CD4-positive, alpha-beta T cell treated with Interleukin-10 for 1 hour (primary cell): ENCODE results near the gene PRSS57.
A peak's percentile ranks its signal among the peaks of the same experiment; 100 is the strongest.

Experiments
- DNase-seq: peaks from one replicate; pipeline ENCODE4 v3.0.0-alpha.2; 2020

The PRSS57 gene

DNA sequence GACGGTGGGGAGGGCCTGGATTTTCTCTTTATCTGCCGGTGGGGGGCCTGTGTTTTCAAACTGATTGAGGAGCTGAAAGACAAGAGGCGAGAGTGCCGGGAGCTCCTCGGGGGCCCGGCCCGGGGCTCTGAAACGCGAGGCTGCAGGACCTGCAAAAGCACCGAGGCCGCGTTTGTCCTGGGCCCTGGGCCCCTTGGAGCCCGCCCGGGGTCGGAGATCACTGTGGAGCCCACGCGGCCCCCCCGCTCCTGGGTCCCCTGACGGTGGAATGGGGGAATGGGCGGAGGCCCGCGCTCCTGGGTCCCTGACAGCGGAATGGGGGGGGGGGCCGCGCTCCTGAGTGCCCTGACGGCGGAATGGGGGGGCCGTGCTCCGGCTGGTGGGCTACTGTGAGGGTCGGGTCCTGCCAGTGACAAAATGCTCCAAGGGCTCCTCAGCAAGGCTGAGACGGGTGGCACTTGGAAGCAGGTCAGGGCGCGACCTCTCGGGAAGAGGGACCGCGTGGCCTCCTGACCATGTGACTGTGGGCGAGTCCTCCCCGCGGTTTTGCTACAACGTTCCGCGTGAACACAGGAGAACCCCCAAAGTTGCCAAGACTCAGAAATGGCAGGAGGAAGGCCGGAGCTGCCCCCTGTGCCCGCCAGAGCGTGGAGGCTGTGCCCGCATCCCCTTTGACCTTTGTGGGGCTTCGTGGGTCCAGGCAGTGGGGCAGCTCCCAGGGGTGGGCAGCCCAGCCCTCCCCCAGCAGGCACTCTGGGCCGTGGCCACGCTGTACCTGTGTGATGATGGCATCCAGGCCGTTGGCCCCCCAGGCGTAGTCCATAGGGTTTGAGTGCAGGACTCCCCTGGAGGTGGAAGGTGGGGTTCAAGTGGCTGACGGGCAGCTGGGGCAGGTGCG is 46.1 kb downstream of the PRSS57 start:
- DNase-seq = no peak

- DNase-seq = no peak
These were observed 46.9 kb downstream of the PRSS57 start for GRCh38 chr19:648305-648704.

GRCh38 chr19:647566-648284 is 47.5 kb downstream of the PRSS57 start:
- DNase-seq = no peak

DNA sequence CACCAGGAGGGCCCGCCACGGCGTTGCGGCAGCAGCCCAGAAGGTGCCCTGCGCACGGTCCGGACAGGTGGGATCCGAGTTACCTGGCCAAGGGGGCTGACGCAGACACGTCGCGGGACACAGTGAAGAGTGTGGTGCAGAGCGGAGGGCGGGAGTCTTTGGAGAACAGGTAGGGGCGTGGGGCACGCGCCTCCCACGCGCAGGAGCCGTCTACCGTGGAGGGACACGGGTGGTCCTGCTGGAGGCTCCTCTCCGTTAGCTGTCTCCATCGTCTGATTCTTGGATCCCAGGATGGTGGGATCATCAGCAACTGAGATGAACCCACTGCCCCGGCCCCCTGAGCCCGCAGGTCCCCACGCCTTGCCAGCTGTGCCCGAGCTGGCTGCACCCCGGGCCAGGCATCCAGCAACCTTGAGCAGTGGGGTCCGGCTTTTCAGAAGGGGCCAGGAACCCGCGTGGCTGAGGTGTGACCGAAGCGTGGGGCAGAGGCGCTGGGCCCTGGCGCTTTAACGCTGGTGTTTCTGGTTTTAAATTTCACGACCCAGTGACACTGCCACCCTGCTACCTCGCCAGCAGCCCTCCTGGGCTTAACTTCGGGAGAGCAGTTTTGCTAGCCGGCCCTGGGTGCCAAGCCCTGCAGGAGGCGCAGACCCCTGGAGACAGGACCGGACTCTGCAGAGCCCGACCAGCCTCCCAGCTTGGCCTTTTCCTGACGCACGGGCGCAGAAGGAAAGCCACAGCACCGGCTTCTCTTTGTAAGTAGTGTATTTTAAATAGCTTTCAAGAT is 48.3 kb downstream of the PRSS57 start:
- no peak for DNase-seq

GRCh38 chr19:645912-646778 is 49.1 kb downstream of the PRSS57 start:
- no peak for DNase-seq

GRCh38 chr19:644789-645188 is 50.5 kb downstream of the PRSS57 start:
- no peak for DNase-seq

DNA sequence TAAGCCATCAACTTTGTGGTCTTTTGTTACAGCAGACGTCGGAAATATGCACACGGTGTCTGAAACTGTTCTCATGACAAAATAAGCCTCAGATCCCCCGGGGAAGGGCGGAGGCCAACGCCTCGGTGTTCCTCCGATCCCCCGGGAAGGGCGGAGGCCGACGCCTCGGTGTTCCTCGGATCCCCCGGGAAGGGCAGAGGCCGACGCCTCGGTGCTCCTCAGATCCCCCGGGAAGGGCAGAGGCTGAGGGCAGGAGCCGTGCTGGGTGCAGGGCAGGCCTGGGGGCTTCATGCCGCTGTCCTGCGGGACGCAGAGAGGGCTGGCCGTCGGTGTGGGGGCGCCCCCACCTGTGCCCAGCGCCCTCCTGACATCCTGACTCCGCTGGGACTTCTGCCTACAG is 50.9 kb downstream of the PRSS57 start:
- DNase-seq = no peak

- no peak for DNase-seq
These were observed 51.5 kb downstream of the PRSS57 start for GRCh38 chr19:643736-644135.

DNA sequence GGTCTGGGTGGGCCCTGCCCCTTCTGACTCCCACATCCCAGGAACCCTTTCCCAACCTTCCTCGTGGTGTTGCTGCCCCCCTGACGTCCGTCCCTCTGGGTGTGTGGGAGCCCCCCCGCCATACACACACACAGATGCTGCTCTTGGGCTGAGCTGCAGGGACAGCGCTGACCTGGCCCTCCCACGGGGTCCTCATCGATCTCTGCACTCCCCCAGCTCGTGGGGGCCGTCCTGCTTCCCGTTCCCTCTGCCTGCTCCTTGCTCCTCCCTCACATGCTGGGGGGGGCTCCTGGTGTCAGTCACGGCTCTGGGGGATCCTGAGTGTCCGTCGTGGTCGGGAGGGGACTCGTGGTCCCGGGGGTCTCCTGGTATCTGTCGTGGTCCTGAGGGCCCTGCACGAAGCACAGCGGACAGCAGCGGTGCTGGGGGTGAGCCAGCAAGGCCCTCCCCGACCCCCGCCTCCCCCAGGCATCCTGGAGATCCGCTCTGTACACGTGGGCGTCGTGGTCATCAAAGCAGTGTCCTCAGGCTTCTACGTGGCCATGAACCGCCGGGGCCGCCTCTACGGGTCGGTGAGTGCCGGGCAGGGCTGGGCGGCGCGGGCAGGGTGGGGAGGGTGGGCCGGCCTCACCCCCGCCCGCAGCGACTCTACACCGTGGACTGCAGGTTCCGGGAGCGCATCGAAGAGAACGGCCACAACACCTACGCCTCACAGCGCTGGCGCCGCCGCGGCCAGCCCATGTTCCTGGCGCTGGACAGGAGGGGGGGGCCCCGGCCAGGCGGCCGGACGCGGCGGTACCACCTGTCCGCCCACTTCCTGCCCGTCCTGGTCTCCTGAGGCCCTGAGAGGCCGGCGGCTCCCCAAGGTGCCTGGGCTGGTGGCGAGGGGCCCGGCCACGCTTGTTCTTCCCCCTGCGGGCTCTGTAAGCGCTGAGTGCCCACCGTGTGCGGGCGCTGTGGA is 52.2 kb downstream of the PRSS57 start:
- no peak for DNase-seq

- no peak for DNase-seq
These were observed 53.5 kb downstream of the PRSS57 start for GRCh38 chr19:641702-642101.

DNA sequence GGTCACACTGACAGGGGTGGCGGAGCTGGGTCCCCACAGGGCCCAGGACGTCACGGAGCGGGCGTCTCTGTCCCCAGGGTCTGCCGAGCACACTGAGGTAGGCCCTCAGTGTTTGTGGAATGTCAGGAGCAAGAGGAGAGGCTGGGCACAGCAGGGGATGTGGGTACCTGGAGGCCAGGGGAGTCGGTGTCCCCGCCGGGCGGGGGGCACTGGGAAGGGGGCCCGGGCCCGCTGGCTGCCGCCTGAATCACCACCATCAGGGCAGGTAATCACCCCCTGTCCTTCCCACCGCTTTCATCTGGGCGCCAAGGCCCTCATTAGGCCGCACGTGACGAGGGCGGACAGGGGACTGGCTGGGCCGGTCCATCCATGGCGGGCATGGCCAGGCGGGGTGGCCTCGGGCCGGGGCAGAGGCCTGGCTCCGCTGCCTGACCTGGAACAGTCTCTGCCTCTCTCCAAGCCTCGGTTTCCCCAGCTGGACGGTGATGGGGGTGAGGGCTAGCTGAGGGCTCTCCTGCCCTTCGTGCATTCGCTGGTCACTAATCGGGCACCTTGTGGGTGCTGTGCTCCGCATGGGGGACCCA is 54.6 kb downstream of the PRSS57 start:
- no peak for DNase-seq

DNA sequence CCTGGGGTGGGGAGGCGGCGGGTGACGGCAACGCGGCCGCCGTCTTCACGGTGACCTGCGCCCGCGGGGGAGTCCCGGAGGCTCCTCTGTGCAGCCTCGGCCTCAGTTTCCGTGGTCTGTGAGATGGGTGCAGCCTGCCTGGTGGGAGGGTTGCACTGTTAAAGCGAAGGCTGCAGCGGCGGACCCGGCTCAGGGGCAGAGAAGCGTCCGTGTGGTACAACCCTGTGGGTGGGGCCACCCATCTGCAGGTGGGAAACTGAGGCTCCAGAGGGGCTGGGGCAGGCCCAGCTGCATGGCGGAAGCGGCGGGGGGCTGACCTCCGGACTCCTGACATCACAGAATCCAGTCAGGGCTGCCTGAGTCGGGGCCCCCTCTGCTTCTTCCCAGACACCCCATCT is 55.1 kb downstream of the PRSS57 start:
- DNase-seq = no peak

DNA sequence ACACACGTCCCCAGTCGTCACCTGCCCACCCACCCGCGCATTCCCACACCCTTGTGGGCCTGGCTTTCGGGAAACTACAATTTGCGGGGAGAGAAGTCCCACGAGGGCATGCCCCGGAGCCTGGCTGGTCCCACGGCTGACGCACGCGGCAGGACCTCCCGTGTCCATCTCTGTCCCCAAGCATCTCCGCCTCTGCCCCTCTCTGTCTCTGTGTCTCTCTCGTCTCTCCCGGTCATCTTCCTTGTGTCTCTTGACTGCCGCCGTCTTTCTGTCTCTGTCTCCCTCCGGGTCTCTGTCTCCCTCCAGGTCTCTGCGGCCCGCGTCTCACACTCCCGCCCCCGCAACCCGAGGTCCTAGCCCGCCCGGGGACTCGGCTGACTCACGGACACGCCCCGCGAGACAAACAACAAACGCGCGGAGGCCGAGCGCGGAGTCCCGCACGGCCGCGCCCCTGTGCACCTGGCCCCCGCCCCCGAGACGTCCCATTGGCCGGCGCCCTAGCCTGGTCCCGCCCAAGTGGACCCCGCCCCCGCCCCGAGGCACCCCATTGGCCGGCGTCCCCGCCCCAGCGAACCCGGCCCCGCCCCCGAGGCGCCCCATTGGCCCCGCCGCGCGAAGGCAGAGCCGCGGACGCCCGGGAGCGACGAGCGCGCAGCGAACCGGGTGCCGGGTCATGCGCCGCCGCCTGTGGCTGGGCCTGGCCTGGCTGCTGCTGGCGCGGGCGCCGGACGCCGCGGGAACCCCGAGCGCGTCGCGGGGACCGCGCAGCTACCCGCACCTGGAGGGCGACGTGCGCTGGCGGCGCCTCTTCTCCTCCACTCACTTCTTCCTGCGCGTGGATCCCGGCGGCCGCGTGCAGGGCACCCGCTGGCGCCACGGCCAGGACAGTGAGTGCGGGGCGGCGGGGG is 55.7 kb downstream of the PRSS57 start, which contains the start of gene FGF22:
FGF22 (plus strand) TSS at position 627 of the 908 bp plus-strand sequence; CDS start at position 674, 47 bp downstream.
- peak; percentile 96 for DNase-seq

GRCh38 chr19:638906-639252 is 56.4 kb downstream of the PRSS57 start:
- DNase-seq = peak; percentile 19
